A549 treated with CpdA at 1 μM for 4 hours (cell line): ENCODE measurements around the gene DCAF4. TPM values are rescaled to one million over a fixed set of nuclear protein-coding genes. Genes with fewer than 3 reads are reported as not detected.

Experiments
- total RNA-seq: library from RNA; stranded (reverse); fragments of 200-300 nt; extraction: Qiagen RNA extraction; gene quantifications from 5 replicates; pipeline ENCODE4 v1.2.3, GENCODE V29; 2022; ENCODE audit warnings: low read depth

DCAF4 gene, protein sequence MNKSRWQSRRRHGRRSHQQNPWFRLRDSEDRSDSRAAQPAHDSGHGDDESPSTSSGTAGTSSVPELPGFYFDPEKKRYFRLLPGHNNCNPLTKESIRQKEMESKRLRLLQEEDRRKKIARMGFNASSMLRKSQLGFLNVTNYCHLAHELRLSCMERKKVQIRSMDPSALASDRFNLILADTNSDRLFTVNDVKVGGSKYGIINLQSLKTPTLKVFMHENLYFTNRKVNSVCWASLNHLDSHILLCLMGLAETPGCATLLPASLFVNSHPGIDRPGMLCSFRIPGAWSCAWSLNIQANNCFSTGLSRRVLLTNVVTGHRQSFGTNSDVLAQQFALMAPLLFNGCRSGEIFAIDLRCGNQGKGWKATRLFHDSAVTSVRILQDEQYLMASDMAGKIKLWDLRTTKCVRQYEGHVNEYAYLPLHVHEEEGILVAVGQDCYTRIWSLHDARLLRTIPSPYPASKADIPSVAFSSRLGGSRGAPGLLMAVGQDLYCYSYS
- total RNA-seq = 22.6 to 33.6 TPM (median 26.5 TPM) in 5 replicates

DNA sequence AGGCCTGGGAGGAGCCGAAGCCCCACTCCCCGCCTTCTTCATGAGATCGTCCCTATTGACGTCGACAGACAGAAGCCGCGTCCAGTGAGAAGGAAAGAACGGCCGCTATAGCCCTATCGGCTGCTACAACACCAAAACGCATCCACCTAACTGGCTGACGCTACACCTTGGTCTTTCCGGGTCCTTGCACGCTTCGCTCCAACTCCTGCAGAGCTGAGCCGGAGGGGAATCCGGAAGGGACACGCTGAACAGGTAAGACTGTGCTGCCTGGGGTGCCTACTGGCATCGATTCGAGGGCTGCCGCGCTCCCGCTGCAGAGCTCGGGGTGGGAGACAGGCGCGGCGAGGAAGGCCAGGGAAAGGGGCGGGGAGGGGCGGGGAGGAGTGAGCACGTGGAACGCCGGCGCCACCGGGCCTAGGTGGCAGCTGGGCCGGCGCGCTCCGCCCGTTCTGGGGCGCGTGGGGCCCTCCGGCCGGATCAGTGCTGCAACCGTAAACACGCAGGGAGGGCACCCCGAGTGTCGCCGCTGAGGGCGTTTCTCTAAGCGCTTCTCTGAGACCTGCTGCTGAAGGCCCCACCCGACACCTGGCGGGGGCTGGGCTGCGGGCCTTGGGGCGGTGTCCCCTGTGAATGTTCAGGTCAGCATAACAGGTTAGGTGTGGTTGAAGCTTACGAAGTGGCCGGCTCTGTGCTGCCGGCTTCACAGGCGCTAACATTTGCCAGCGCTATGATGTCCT is at the start of gene DCAF4:
Gene DCAF4 (plus strand): TSS at position 173 of the 737 bp plus-strand sequence. CDS start 11,515 bp downstream, outside the sequence.

GRCh38 chr14:72893636-72894322 is 32.5 kb upstream of the DCAF4 start, which contains the start of gene DPF3:
Gene DPF3, minus strand, starts transcription at chr14:72894101. Its CDS starts 13 bp downstream, at chr14:72894088.

Other genes with a start within 250 kb of the DCAF4 start
- 0.10 to 0.61 TPM (median 0.27 TPM) in 5 replicates for gene DPF3, start 32.4 kb upstream of the DCAF4 start, total RNA-seq
- gene ZFYVE1, start 100.6 kb downstream of the DCAF4 start, total RNA-seq = 8.9 to 11.1 TPM (median 10.1 TPM) in 5 replicates
- gene RBM25, start 132.1 kb downstream of the DCAF4 start, total RNA-seq = 52.9 to 78.8 TPM (median 61.1 TPM) in 5 replicates
- 58.0 to 69.9 TPM (median 60.3 TPM) in 5 replicates for gene PSEN1, start 210.0 kb downstream of the DCAF4 start, total RNA-seq